ENCODE results near the gene C2CD3.
"Not testable (repeated sequence)": the region's sequence is repeated elsewhere in the genome, so short reads cannot be mapped to it uniquely, and the experiment has no call there.

The C2CD3 gene

GRCh38 chr11:74077193-74077592, 93.6 kb downstream of the C2CD3 start:
- no peaks in the 10 kb centered on the region for H3K9me3 ChIP-seq (ENCODE audit: control insufficient read depth, insufficient read depth, low read length)
- no peaks in the 10 kb centered on the region for H3K4me1 ChIP-seq (ENCODE audit: insufficient read depth, low read length)
- no peaks in the 10 kb centered on the region for H3K36me3 ChIP-seq (ENCODE audit: insufficient read depth, low read length)
- H3K9ac ChIP-seq (ENCODE audit: low read depth, low read length), result no peak overlapping the region

GRCh38 chr11:74072721-74073120, 98.1 kb downstream of the C2CD3 start:
- H3K9me3 ChIP-seq (ENCODE audit: control insufficient read depth, insufficient read depth, low read length), result no peaks in the 10 kb centered on the region
- H3K9ac ChIP-seq (ENCODE audit: low read depth, low read length), result no peak overlapping the region
- no peaks in the 10 kb centered on the region for H3K4me1 ChIP-seq (ENCODE audit: insufficient read depth, low read length)
- H3K36me3 ChIP-seq (ENCODE audit: insufficient read depth, low read length), result no peaks in the 10 kb centered on the region; the same call in 1 of the 2 replicates

- no peak overlapping the region for H3K9ac ChIP-seq (ENCODE audit: low read depth, low read length)
- no peaks in the 10 kb centered on the region for H3K9me3 ChIP-seq (ENCODE audit: control insufficient read depth, insufficient read depth, low read length)
- H3K36me3 ChIP-seq (ENCODE audit: insufficient read depth, low read length), result no peaks in the 10 kb centered on the region; the same call in 1 of the 2 replicates
- H3K4me1 ChIP-seq (ENCODE audit: insufficient read depth, low read length), result no peaks in the 10 kb centered on the region
These were observed 98.5 kb downstream of the C2CD3 start for GRCh38 chr11:74072286-74072685.

GRCh38 chr11:74070723-74071492, 99.9 kb downstream of the C2CD3 start:
- no peaks in the 10 kb centered on the region for H3K4me1 ChIP-seq (ENCODE audit: insufficient read depth, low read length)

GRCh38 chr11:74069146-74070046, 101.4 kb downstream of the C2CD3 start:
- Histone ChIP-seq H3K36me3 (ENCODE audit: insufficient read depth, low read length) (no peaks in the 10 kb centered on the region; the same call in 1 of the 2 replicates), H3K4me1 (ENCODE audit: insufficient read depth, low read length) (no peaks in the 10 kb centered on the region), H3K9ac (ENCODE audit: low read depth, low read length) (no peak overlapping the region), H3K9me3 (ENCODE audit: control insufficient read depth, insufficient read depth, low read length) (no peaks in the 10 kb centered on the region)

More at GRCh38 chr11:74070723-74071492, 99.9 kb downstream of the C2CD3 start:
- no peak overlapping the region for H3K9ac ChIP-seq (ENCODE audit: low read depth, low read length)
- H3K9me3 ChIP-seq (ENCODE audit: control insufficient read depth, insufficient read depth, low read length), result no peaks in the 10 kb centered on the region
- no peaks in the 10 kb centered on the region; the same call in 1 of the 2 replicates for H3K36me3 ChIP-seq (ENCODE audit: insufficient read depth, low read length)

GRCh38 chr11:74066663-74067062, 104.1 kb downstream of the C2CD3 start:
- not testable (repeated sequence) for H3K9me3 ChIP-seq (ENCODE audit: control insufficient read depth, insufficient read depth, low read length); H3K4me1 ChIP-seq (ENCODE audit: insufficient read depth, low read length); H3K9ac ChIP-seq (ENCODE audit: low read depth, low read length); H3K36me3 ChIP-seq (ENCODE audit: insufficient read depth, low read length)

GRCh38 chr11:74065534-74065933, 105.3 kb downstream of the C2CD3 start:
- not testable (repeated sequence) for H3K36me3 ChIP-seq (ENCODE audit: insufficient read depth, low read length); H3K4me1 ChIP-seq (ENCODE audit: insufficient read depth, low read length); H3K9me3 ChIP-seq (ENCODE audit: control insufficient read depth, insufficient read depth, low read length); H3K9ac ChIP-seq (ENCODE audit: low read depth, low read length)

GRCh38 chr11:74063628-74064027, 107.2 kb downstream of the C2CD3 start:
- H3K9me3 ChIP-seq (ENCODE audit: control insufficient read depth, insufficient read depth, low read length); H3K4me1 ChIP-seq (ENCODE audit: insufficient read depth, low read length); H3K36me3 ChIP-seq (ENCODE audit: insufficient read depth, low read length); H3K9ac ChIP-seq (ENCODE audit: low read depth, low read length): not testable (repeated sequence)

GRCh38 chr11:74061599-74061998, 109.2 kb downstream of the C2CD3 start:
- H3K9ac ChIP-seq (ENCODE audit: low read depth, low read length); H3K4me1 ChIP-seq (ENCODE audit: insufficient read depth, low read length); H3K36me3 ChIP-seq (ENCODE audit: insufficient read depth, low read length); H3K9me3 ChIP-seq (ENCODE audit: control insufficient read depth, insufficient read depth, low read length): not testable (repeated sequence)

GRCh38 chr11:74057249-74058151, 113.3 kb downstream of the C2CD3 start:
- no peak overlapping the region for H3K9ac ChIP-seq (ENCODE audit: low read depth, low read length)
- H3K36me3 ChIP-seq (ENCODE audit: insufficient read depth, low read length), result no peaks in the 10 kb centered on the region
- H3K9me3 ChIP-seq (ENCODE audit: control insufficient read depth, insufficient read depth, low read length), result no peaks in the 10 kb centered on the region
- peaks cover 13% of the 10 kb centered on the region; the same call in 1 of the 2 replicates for H3K4me1 ChIP-seq (ENCODE audit: insufficient read depth, low read length)

- no peaks in the 10 kb centered on the region for H3K9me3 ChIP-seq (ENCODE audit: control insufficient read depth, insufficient read depth, low read length)
- H3K9ac ChIP-seq (ENCODE audit: low read depth, low read length), result no peak overlapping the region
- H3K36me3 ChIP-seq (ENCODE audit: insufficient read depth, low read length), result no peaks in the 10 kb centered on the region
- peaks cover 13% of the 10 kb centered on the region; the same call in 1 of the 2 replicates for H3K4me1 ChIP-seq (ENCODE audit: insufficient read depth, low read length)
These were observed 114.9 kb downstream of the C2CD3 start for GRCh38 chr11:74055938-74056337.

- Histone ChIP-seq H3K4me1 (ENCODE audit: insufficient read depth, low read length) (no peaks in the 10 kb centered on the region), H3K9me3 (ENCODE audit: control insufficient read depth, insufficient read depth, low read length) (no peaks in the 10 kb centered on the region), H3K9ac (ENCODE audit: low read depth, low read length) (no peak overlapping the region), H3K36me3 (ENCODE audit: insufficient read depth, low read length) (no peaks in the 10 kb centered on the region)
These were observed 120.3 kb downstream of the C2CD3 start for GRCh38 chr11:74050465-74050864.

GRCh38 chr11:74048993-74049392, 121.8 kb downstream of the C2CD3 start:
- H3K36me3 ChIP-seq (ENCODE audit: insufficient read depth, low read length), result no peaks in the 10 kb centered on the region

GRCh38 chr11:74044538-74044937, 126.3 kb downstream of the C2CD3 start:
- H3K4me1 ChIP-seq (ENCODE audit: insufficient read depth, low read length), result 0 out of 2 replicates have a peak, but pooled peaks cover 7% of the 10 kb centered on the region
- no peak overlapping the region for H3K9ac ChIP-seq (ENCODE audit: low read depth, low read length)
- H3K36me3 ChIP-seq (ENCODE audit: insufficient read depth, low read length), result no peaks in the 10 kb centered on the region
- H3K9me3 ChIP-seq (ENCODE audit: control insufficient read depth, insufficient read depth, low read length), result no peaks in the 10 kb centered on the region

More at GRCh38 chr11:74048993-74049392, 121.8 kb downstream of the C2CD3 start:
- H3K9me3 ChIP-seq (ENCODE audit: control insufficient read depth, insufficient read depth, low read length), result no peaks in the 10 kb centered on the region
- H3K9ac ChIP-seq (ENCODE audit: low read depth, low read length), result no peak overlapping the region
- H3K4me1 ChIP-seq (ENCODE audit: insufficient read depth, low read length), result 0 out of 2 replicates have a peak, but pooled peaks cover 7% of the 10 kb centered on the region

All from ES-I3 (cell line).